K562 (cell line): Measurements from ENCODE around the gene PHF21B.

Experiments
- ATF4 ChIP-seq: fragments of 450-650 bp; formaldehyde crosslinking; IDR thresholded peaks from 2 replicates; pipeline ENCODE4 v1.4.0; 2022; ENCODE audit warnings: mild to moderate bottlenecking, moderate library complexity
- CTCF ChIP-seq, 3 experiments: IDR thresholded peaks in 2 of 3; conservative IDR thresholded peaks in 1 of 3; 2 replicates each; pipeline ENCODE4 v1.5.1; 2011 to 2012; ENCODE audit warnings: low read length in 3 of 3, mild to moderate bottlenecking in 3 of 3, control low read depth in 2 of 3, improper control_type of control experiment in 1 of 3, inconsistent platforms in 1 of 3, low read depth in 1 of 3, mixed read lengths in 1 of 3, moderate library complexity in 1 of 3; ENCODE audit not compliant: insufficient read depth in 2 of 3
- MAX ChIP-seq: sonication (generic); formaldehyde crosslinking; IDR thresholded peaks from 2 replicates; pipeline ENCODE4 v1.9.0; 2022; ENCODE audit warnings: mild to moderate bottlenecking, missing genetic modification reagents
- NRF1 ChIP-seq, 2 experiments: fragments of 450-650 bp; IDR thresholded peaks in 1 of 2; conservative IDR thresholded peaks in 1 of 2; 2 replicates each; pipeline ENCODE4 v1.6.1; 2014; ENCODE audit warnings: mild to moderate bottlenecking in 2 of 2
- PCBP1 ChIP-seq: fragments of 200-400 bp; formaldehyde crosslinking; IDR thresholded peaks from 2 replicates; pipeline ENCODE4 v1.6.1; 2018; ENCODE audit warnings: mild to moderate bottlenecking, low read depth, low read length; ENCODE audit not compliant: poor library complexity, severe bottlenecking
- POLR2A ChIP-seq: fragments of 450-650 bp; conservative IDR thresholded peaks from 2 replicates; pipeline ENCODE4 v1.6.1; 2016
- SMARCA4 ChIP-seq: fragments of 450-650 bp; IDR thresholded peaks from 2 replicates; pipeline ENCODE4 v1.6.1; 2016
- SRSF3 ChIP-seq: fragments of 200-400 bp; formaldehyde crosslinking; IDR thresholded peaks from 2 replicates; pipeline ENCODE4 v1.6.1; 2016; ENCODE audit warnings: mild to moderate bottlenecking, low read length, moderate library complexity; ENCODE audit not compliant: insufficient read depth
- TSHZ1 ChIP-seq: fragments of 250-450 bp; sonication (Bioruptor Pico); IDR thresholded peaks from 2 replicates; pipeline ENCODE4 v1.4.0; 2020; ENCODE audit warnings: mild to moderate bottlenecking, moderate library complexity

- TF ChIP-seq TSHZ1 (CRISPR knock-in tag), result no peak
- TF ChIP-seq PCBP1, result no peak
- TF ChIP-seq SMARCA4, result no peak
- no peak for TF ChIP-seq SRSF3
- no peak for TF ChIP-seq CTCF (IDR thresholded peaks at IDR 0.05 in 2 of 3, conservative IDR thresholded peaks at IDR 0.05 in 1 of 3; ENCODE audit: insufficient read depth in 2 of 3, low read depth in 1 of 3, low read length in 3 of 3)
- TF ChIP-seq NRF1 (conservative IDR thresholded peaks at IDR 0.05 in 1 of 2, IDR thresholded peaks at IDR 0.05 in 1 of 2), result no peak
- TF ChIP-seq POLR2A, result no peak
- no peak for TF ChIP-seq MAX (CRISPR knock-in tag)
- no peak for TF ChIP-seq ATF4 (CRISPR knock-in tag)
These were observed 100.6 kb downstream of the PHF21B start for GRCh38 chr22:44909241-44909640.
